SK-MEL-5 (cell line): ENCODE measurements around the gene TUBA1C. TPM values are rescaled to one million over a fixed set of nuclear protein-coding genes. Genes with fewer than 3 reads are reported as not detected.
"Not testable (repeated sequence)": the region's sequence is repeated elsewhere in the genome, so short reads cannot be mapped to it uniquely, and the experiment has no call there.

Experiments used
- DNase-seq: peaks from one replicate; pipeline ENCODE4 v3.0.0-alpha.2; 2016; ENCODE audit warnings: low read depth, low spot score
- in situ Hi-C: cut with HindIII; loops from 2 replicates; pipeline ENCODE4 v1.10.0; 2016; ENCODE audit warnings: low sequenced_read_pairs, high pct_unique_total_duplicates, low pct_unique_long_range_greater_than_20kb
- total RNA-seq: library from RNA; depleted of rRNA; stranded (reverse); fragments of >200 nt; shearing (Covaris generic); gene quantifications from 2 replicates; pipeline ENCODE4 v1.2.3, GENCODE V29; 2014

Gene TUBA1C
- total RNA-seq, 1 experiment from 2014 or later = 315 TPM

GRCh38 chr12:49276304-49277290, 11.7 kb downstream of the TUBA1C start:
- no peak for DNase-seq

GRCh38 chr12:49277466-49277865, 12.6 kb downstream of the TUBA1C start:
- DNase-seq = no peak
- in situ Hi-C loops = no loop called here

More at GRCh38 chr12:49276304-49277290, 11.7 kb downstream of the TUBA1C start:
- in situ Hi-C loops = no loop called here

- in situ Hi-C loops = no loop called here
- peak; percentile 75 for DNase-seq
These were observed 14.9 kb downstream of the TUBA1C start for GRCh38 chr12:49279706-49280159.

- DNase-seq, in situ Hi-C loops: not testable (repeated sequence)
These were observed 15.7 kb downstream of the TUBA1C start for GRCh38 chr12:49280545-49280944.

GRCh38 chr12:49282302-49282701, 17.4 kb downstream of the TUBA1C start:
- in situ Hi-C loops = no loop called here
- DNase-seq = no peak

- in situ Hi-C loops, DNase-seq: not testable (repeated sequence)
These were observed 18.0 kb downstream of the TUBA1C start for GRCh38 chr12:49282740-49283375.

- no peak for DNase-seq
- in situ Hi-C loops = no loop called here
These were observed 18.9 kb downstream of the TUBA1C start for GRCh38 chr12:49283541-49284429.

- DNase-seq = no peak
- in situ Hi-C loops = no loop called here
These were observed 19.8 kb downstream of the TUBA1C start for GRCh38 chr12:49284672-49285071.

- no peak for DNase-seq
- in situ Hi-C loops = no loop called here
These were observed 23.0 kb downstream of the TUBA1C start for GRCh38 chr12:49287876-49288275.

GRCh38 chr12:49288412-49288853, 23.6 kb downstream of the TUBA1C start:
- DNase-seq = peak; percentile 72
- in situ Hi-C loops = no loop called here

- in situ Hi-C loops = no loop called here
These were observed 24.2 kb downstream of the TUBA1C start for GRCh38 chr12:49288922-49289555.

GRCh38 chr12:49292729-49293055, 27.8 kb downstream of the TUBA1C start:
- no peak for DNase-seq
- in situ Hi-C loops = no loop called here

More at GRCh38 chr12:49288922-49289555, 24.2 kb downstream of the TUBA1C start:
- no peak for DNase-seq

- DNase-seq = no peak
- in situ Hi-C loops = no loop called here
These were observed 28.4 kb downstream of the TUBA1C start for GRCh38 chr12:49293056-49293956.

GRCh38 chr12:49294086-49294803, 29.4 kb downstream of the TUBA1C start:
- in situ Hi-C loops = no loop called here
- DNase-seq = no peak

GRCh38 chr12:49294804-49295081, 29.9 kb downstream of the TUBA1C start:
- DNase-seq = no peak
- in situ Hi-C loops = no loop called here
